Upper lobe of right lung (tissue), 1 donor: ENCODE data around the gene MRPL48. TPM values are rescaled to one million over a fixed set of nuclear protein-coding genes. Genes with fewer than 3 reads are reported as not detected.
A peak's percentile ranks its signal among the peaks of the same experiment; 100 is the strongest.
"Not testable (repeated sequence)": the region's sequence is repeated elsewhere in the genome, so short reads cannot be mapped to it uniquely, and the experiment has no call there.

Experiments
- ATAC-seq: fragments of 200-7000 bp; cut with Tn5 transposase; one replicate; pipeline ENCODE4 v1.9.1; 2020; ENCODE audit warnings: mild to moderate bottlenecking, moderate library complexity
- DNase-seq: peaks from one replicate; pipeline ENCODE4 v3.0.0-alpha.2; 2020
- H3K27ac ChIP-seq: fragments of 200-600 bp; one replicate; pipeline ENCODE4 v1.8.0; 2022
- H3K27me3 ChIP-seq: fragments of 200-600 bp; one replicate; pipeline ENCODE4 v1.8.0; 2022; ENCODE audit warnings: mild to moderate bottlenecking
- H3K36me3 ChIP-seq: fragments of 200-600 bp; one replicate; pipeline ENCODE4 v1.8.0; 2022
- H3K4me1 ChIP-seq: fragments of 200-600 bp; one replicate; pipeline ENCODE4 v1.8.0; 2022
- H3K4me3 ChIP-seq: fragments of 200-600 bp; one replicate; pipeline ENCODE4 v1.8.0; 2022; ENCODE audit warnings: mild to moderate bottlenecking
- H3K9me3 ChIP-seq: fragments of 200-600 bp; one replicate; pipeline ENCODE4 v1.8.0; 2022
- intact Hi-C: fragments of 100-400 bp; cut with DNase I; formaldehyde crosslinking; loops from one replicate; pipeline ENCODE4 v1.11.0; 2022
- total RNA-seq: library from RNA; stranded (reverse); fragmentation: NEBNext Ultra II Directional; extraction: Animal tissue kit (Norgen Biotek cat#: 25700); gene quantifications from one replicate; pipeline ENCODE4 v1.2.1, GENCODE V29; 2021
- TF ChIP-seq, protein P1 (sequence below): fragments of 200-600 bp; IDR thresholded peaks from one replicate; pipeline ENCODE4 v1.8.0; 2022; ENCODE audit warnings: antibody characterized with exemption
- donor health status: DM: no; HTN: yes; CAD: no; lungs with severe emphysema.

MRPL48 gene
- total RNA-seq, 1 donor from 2014 or later, result 21.4 TPM

DNA sequence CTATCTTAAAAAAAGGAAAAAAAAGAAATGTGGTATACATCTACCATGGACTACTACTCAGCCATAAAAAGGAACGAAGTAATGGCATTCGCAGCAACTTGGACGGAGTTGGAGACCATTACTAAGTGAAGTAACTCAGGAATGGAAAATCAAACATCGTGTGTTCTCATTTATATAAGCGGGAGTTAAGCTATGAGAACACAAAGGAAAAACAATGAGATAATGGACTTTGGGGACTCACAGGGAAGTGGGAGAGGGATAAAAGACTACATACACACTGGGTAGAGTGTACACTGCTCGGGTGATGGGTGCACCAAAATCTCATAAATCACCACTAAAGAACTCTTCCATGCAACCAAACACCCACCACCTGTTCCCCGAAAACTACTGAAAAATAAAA, 38.6 kb upstream of the MRPL48 start:
- Histone ChIP-seq H3K4me3 (no peak overlapping the region), H3K36me3 (no peaks in the 10 kb centered on the region), H3K4me1 (peaks cover 20% of the 10 kb centered on the region), H3K27ac (no peak overlapping the region), H3K9me3 (no peaks in the 10 kb centered on the region), H3K27me3 (no peaks in the 10 kb centered on the region)
- intact Hi-C loops, result no loop called here
- DNase-seq, result no peak
- no peak for ATAC-seq
- TF ChIP-seq, protein P1, sequence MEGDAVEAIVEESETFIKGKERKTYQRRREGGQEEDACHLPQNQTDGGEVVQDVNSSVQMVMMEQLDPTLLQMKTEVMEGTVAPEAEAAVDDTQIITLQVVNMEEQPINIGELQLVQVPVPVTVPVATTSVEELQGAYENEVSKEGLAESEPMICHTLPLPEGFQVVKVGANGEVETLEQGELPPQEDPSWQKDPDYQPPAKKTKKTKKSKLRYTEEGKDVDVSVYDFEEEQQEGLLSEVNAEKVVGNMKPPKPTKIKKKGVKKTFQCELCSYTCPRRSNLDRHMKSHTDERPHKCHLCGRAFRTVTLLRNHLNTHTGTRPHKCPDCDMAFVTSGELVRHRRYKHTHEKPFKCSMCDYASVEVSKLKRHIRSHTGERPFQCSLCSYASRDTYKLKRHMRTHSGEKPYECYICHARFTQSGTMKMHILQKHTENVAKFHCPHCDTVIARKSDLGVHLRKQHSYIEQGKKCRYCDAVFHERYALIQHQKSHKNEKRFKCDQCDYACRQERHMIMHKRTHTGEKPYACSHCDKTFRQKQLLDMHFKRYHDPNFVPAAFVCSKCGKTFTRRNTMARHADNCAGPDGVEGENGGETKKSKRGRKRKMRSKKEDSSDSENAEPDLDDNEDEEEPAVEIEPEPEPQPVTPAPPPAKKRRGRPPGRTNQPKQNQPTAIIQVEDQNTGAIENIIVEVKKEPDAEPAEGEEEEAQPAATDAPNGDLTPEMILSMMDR, result no peak

DNA sequence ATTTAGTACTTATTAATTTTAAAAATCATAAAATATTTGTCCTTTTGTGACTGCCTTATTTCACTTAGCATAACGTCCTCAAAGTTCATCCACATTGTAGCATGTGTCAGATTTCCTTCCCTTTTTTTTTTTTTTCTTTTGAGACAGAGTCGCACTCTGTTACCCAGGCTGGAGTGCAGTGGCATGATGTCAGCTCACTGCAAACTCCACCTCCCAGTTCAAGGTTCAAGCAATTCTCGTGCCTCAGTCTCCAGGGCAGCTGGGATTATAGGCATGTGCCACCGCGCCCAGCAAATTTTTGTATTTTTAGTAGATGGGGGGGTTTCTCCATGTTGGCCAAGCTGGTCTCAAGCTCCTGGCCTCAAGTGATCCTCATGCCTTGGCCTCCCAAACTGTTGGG, 37.4 kb upstream of the MRPL48 start:
- Histone ChIP-seq H3K9me3 (no peaks in the 10 kb centered on the region), H3K27ac (no peak overlapping the region), H3K4me1 (peaks cover 20% of the 10 kb centered on the region), H3K4me3 (no peak overlapping the region), H3K36me3 (peaks cover 3% of the 10 kb centered on the region), H3K27me3 (no peaks in the 10 kb centered on the region)
- TF ChIP-seq, protein P1, result no peak
- no peak for DNase-seq
- ATAC-seq, result no peak
- intact Hi-C loops, result no loop called here

DNA sequence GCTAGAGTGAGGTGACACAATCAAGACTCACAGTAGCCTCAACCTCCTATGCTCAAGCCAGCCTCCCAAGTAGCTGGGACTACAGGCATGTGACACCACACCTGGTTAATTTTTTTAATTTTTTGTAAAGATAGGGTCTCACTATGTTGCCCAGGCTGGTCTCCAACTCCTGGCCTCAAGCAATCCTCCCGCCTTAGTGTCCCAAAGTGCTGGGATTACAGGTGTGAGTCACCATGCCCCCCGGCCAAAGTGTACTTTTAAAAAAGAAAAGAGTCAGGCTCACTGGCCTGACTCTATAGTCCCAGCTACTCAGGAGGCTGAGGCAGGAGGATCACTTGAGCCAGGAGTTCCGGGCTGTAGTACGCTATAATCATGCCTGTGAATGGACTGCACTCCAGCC, 36.8 kb upstream of the MRPL48 start:
- H3K27ac ChIP-seq, H3K9me3 ChIP-seq, ATAC-seq, H3K36me3 ChIP-seq, intact Hi-C loops, H3K27me3 ChIP-seq, DNase-seq, H3K4me3 ChIP-seq: not testable (repeated sequence)
- H3K4me1 ChIP-seq, result peaks cover 20% of the 10 kb centered on the region

DNA sequence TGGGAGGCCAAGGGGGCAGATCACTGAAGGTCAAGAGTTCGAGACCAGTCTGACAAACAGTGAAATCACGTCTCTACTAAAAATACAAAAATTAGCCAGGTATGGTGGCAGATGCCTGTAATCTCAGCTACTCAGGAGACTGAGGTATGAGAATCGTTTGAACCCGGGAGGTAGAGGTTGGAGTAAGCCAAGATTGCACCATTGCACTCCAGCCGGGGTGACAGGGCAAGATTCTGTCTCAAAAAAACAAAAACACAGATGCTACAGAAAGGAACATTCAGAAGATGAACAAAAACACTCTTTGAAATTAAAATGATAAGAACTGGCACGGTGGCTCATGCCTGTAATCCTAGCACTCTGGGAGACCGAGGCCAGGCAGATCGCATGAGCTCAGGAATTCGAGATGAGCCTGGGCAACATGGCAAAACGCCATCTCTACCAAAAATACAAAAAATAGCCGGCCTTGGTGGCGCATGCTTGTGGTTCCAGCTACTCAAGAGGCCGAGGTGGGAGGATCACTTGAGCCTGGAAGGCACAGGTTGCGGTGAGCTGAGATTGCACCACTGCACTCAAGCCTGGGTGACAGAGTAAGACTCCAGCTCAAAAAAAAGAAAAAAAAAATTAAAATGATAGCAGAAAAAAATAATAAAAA, 35.3 kb upstream of the MRPL48 start:
- Histone ChIP-seq H3K27ac (peak overlapping the region; percentile 24), H3K9me3 (no peaks in the 10 kb centered on the region), H3K27me3 (no peaks in the 10 kb centered on the region), H3K36me3 (peaks cover 3% of the 10 kb centered on the region), H3K4me1 (peaks cover 26% of the 10 kb centered on the region), H3K4me3 (no peak overlapping the region)
- TF ChIP-seq, protein P1, result no peak
- peak; percentile 83 for DNase-seq
- peak; percentile 74 for ATAC-seq
- intact Hi-C loops, result no loop called here

DNA sequence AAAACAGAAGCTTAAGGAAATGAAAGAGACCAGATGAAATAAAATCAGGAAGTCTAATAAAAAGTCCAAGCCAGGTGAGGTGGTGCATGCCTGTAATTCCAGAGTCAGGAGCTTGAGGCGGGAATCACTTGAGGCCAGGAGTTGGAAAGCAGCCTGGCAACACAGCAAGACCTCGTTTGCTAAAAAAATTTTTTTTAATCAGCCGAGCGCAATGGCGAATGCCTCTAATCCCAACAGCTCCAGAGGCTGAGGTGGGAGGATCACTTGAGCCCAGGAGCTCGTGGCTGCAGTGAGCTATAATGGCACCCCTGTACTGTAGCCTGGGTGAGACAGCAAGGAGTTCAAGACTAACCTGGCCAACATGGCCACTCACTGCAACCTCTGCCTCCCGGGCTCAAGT, 34.8 kb upstream of the MRPL48 start:
- no peak overlapping the region for H3K4me3 ChIP-seq
- H3K9me3 ChIP-seq, result no peaks in the 10 kb centered on the region
- ATAC-seq, result peak; percentile 68
- H3K27me3 ChIP-seq, result no peaks in the 10 kb centered on the region
- peaks cover 28% of the 10 kb centered on the region for H3K4me1 ChIP-seq
- H3K36me3 ChIP-seq, result peaks cover 3% of the 10 kb centered on the region
- intact Hi-C loops, result no loop called here
- DNase-seq, result peak; percentile 72
- H3K27ac ChIP-seq, result peak overlapping the region; percentile 37
- TF ChIP-seq, protein P1, result no peak

DNA sequence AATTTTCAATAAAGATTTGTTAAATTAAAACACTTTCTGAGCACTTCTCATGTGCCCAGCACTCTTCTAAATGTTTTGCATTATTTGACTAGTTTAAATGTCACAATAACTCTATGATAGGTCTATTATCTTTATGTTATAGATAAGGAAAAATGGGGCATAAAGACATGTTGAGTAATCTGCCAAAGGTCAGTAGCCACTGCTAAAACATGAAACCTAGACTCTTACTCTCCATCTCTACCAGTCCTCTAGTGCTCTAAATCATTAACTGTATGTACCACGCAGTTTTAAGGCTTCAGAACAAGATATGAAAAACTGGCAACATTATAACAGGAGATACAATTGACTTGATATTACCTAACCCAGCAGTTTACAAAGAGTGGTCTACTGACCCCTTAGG, 33.7 kb upstream of the MRPL48 start:
- Histone ChIP-seq H3K36me3 (peaks cover 3% of the 10 kb centered on the region), H3K4me3 (no peak overlapping the region), H3K27ac (no peak overlapping the region), H3K9me3 (no peaks in the 10 kb centered on the region), H3K27me3 (no peaks in the 10 kb centered on the region), H3K4me1 (peaks cover 37% of the 10 kb centered on the region)
- intact Hi-C loops, result no loop called here
- ATAC-seq (no peak), DNase-seq (no peak)
- TF ChIP-seq, protein P1, result no peak
